ENCODE data around the gene SLC66A2. TPM values are rescaled to one million over a fixed set of nuclear protein-coding genes. Genes with fewer than 3 reads are reported as not detected.

Gene SLC66A2
- polyA plus RNA-seq, 4 donors: 21.0 to 29.8 (median 24.7) TPM

GRCh38 chr18:79921984-79922965, 29.2 kb downstream of the SLC66A2 start:
- DNase-seq (ENCODE audit: low read depth in 4 of 4, low spot score in 3 of 4): no peak

GRCh38 chr18:79919089-79919488, 32.4 kb downstream of the SLC66A2 start:
- DNase-seq (ENCODE audit: low read depth in 4 of 4, low spot score in 3 of 4): no peak

GRCh38 chr18:79918615-79919011, 32.8 kb downstream of the SLC66A2 start:
- no peak for DNase-seq (ENCODE audit: low read depth in 4 of 4, low spot score in 3 of 4)

GRCh38 chr18:79917853-79918614, 33.4 kb downstream of the SLC66A2 start:
- no peak for DNase-seq (ENCODE audit: low read depth in 4 of 4, low spot score in 3 of 4)

- DNase-seq (ENCODE audit: low read depth in 4 of 4, low spot score in 3 of 4): no peak
These were observed 34.1 kb downstream of the SLC66A2 start for GRCh38 chr18:79917169-79917852.

GRCh38 chr18:79916546-79917168, 34.8 kb downstream of the SLC66A2 start:
- DNase-seq (ENCODE audit: low read depth in 4 of 4, low spot score in 3 of 4): no peak

- DNase-seq (ENCODE audit: low read depth in 4 of 4, low spot score in 3 of 4): no peak
These were observed 35.3 kb downstream of the SLC66A2 start for GRCh38 chr18:79916128-79916494.

- no peak for DNase-seq (ENCODE audit: low read depth in 4 of 4, low spot score in 3 of 4)
These were observed 36.0 kb downstream of the SLC66A2 start for GRCh38 chr18:79915161-79916127.

GRCh38 chr18:79914614-79915160, 36.8 kb downstream of the SLC66A2 start:
- DNase-seq (ENCODE audit: low read depth in 4 of 4, low spot score in 3 of 4): no peak

GRCh38 chr18:79912994-79913831, 38.2 kb downstream of the SLC66A2 start:
- DNase-seq (ENCODE audit: low read depth in 4 of 4, low spot score in 3 of 4): no peak

GRCh38 chr18:79912409-79912991, 39.0 kb downstream of the SLC66A2 start:
- no peak for DNase-seq (ENCODE audit: low read depth in 4 of 4, low spot score in 3 of 4)

- peak in 1 of 4 donors; percentile 14 for DNase-seq (ENCODE audit: low read depth in 4 of 4, low spot score in 3 of 4)
These were observed 39.8 kb downstream of the SLC66A2 start for GRCh38 chr18:79911344-79912270.

GRCh38 chr18:79910563-79911343, 40.7 kb downstream of the SLC66A2 start:
- no peak for DNase-seq (ENCODE audit: low read depth in 4 of 4, low spot score in 3 of 4)

GRCh38 chr18:79906706-79907105, 44.7 kb downstream of the SLC66A2 start:
- no peak for DNase-seq (ENCODE audit: low read depth in 4 of 4, low spot score in 3 of 4)

GRCh38 chr18:79905993-79906392, 45.5 kb downstream of the SLC66A2 start:
- DNase-seq (ENCODE audit: low read depth in 4 of 4, low spot score in 3 of 4): no peak

- DNase-seq (ENCODE audit: low read depth in 4 of 4, low spot score in 3 of 4): no peak
These were observed 46.0 kb downstream of the SLC66A2 start for GRCh38 chr18:79905389-79905911.
